ENCODE measurements around the gene RAB19. TPM values are rescaled to one million over a fixed set of nuclear protein-coding genes. Genes with fewer than 3 reads are reported as not detected.

Gene RAB19
- total and polyA plus RNA-seq, 3 experiments from 2014 or later, result 2.0 to 10.4 (median 7.5) TPM

GRCh38 chr7:140425718-140426117 is 21.9 kb downstream of the RAB19 start:
- no peaks in the 10 kb centered on the region for H3K36me3 ChIP-seq (ENCODE audit: insufficient read depth, low read length)
- ChIA-PET POLR2A (no interaction called here), CTCF (interaction anchor here (0.6 kb wide), 1 partner anchor 15 kb away, joined by 3 read pairs; no protein-coding TSS in a partner anchor)
- no peak overlapping the region for H3K4me3 ChIP-seq (ENCODE audit: low read length)
- Mint-ChIP-seq H3K4me1 (no peaks in the 10 kb centered on the region), H3K4me3 (no peak overlapping the region), H3K27me3 (peaks cover 0 to 3% of the 10 kb centered on the region in 2 donors), H3K9me3 (no peaks in the 10 kb centered on the region), H3K36me3 (peaks cover 0 to 23% (median 3%) of the 10 kb centered on the region in 3 donors), H3K27ac (no peak overlapping the region)
- no peaks in the 10 kb centered on the region for H3K4me1 ChIP-seq (ENCODE audit: insufficient read depth, low read length)
- DNase-seq, result no peak
- no peaks in the 10 kb centered on the region for H3K27me3 ChIP-seq (ENCODE audit: insufficient read depth, low read length, poor library complexity, severe bottlenecking)
- no peaks in the 10 kb centered on the region for H3K9me3 ChIP-seq (ENCODE audit: low read length)
- no peak overlapping the region for H3K27ac ChIP-seq (ENCODE audit: low read depth, low read length)

GRCh38 chr7:140426130-140426529 is 22.3 kb downstream of the RAB19 start:
- no peaks in the 10 kb centered on the region for H3K4me1 ChIP-seq (ENCODE audit: insufficient read depth, low read length)
- POLR2A ChIA-PET, result no interaction called here
- H3K27ac Mint-ChIP-seq, result peak overlapping the region in 2 of 8 donors; percentile 1 to 44
- no peaks in the 10 kb centered on the region for H3K36me3 ChIP-seq (ENCODE audit: insufficient read depth, low read length)
- no peaks in the 10 kb centered on the region for H3K9me3 ChIP-seq (ENCODE audit: low read length)
- H3K27me3 ChIP-seq (ENCODE audit: insufficient read depth, low read length, poor library complexity, severe bottlenecking), result no peaks in the 10 kb centered on the region
- H3K4me3 Mint-ChIP-seq, result no peak overlapping the region
- no peak overlapping the region for H3K4me3 ChIP-seq (ENCODE audit: low read length)
- peaks cover 0 to 3% of the 10 kb centered on the region in 2 donors for H3K27me3 Mint-ChIP-seq
- CTCF ChIA-PET, result interaction anchor here (0.6 kb wide), 1 partner anchor 15 kb away, joined by 3 read pairs; no protein-coding TSS in a partner anchor
- DNase-seq, result no peak
- no peaks in the 10 kb centered on the region for H3K9me3 Mint-ChIP-seq
- peaks cover 0 to 23% (median 3%) of the 10 kb centered on the region in 3 donors for H3K36me3 Mint-ChIP-seq
- no peaks in the 10 kb centered on the region for H3K4me1 Mint-ChIP-seq
- H3K27ac ChIP-seq (ENCODE audit: low read depth, low read length), result no peak overlapping the region

- H3K9me3 ChIP-seq (ENCODE audit: low read length), result no peaks in the 10 kb centered on the region
- H3K27me3 Mint-ChIP-seq, result peaks cover 0 to 1% of the 10 kb centered on the region in 2 donors
- H3K4me3 Mint-ChIP-seq, result no peak overlapping the region
- no peaks in the 10 kb centered on the region for H3K27me3 ChIP-seq (ENCODE audit: insufficient read depth, low read length, poor library complexity, severe bottlenecking)
- no peak overlapping the region for H3K27ac ChIP-seq (ENCODE audit: low read depth, low read length)
- ChIA-PET CTCF (no interaction called here), POLR2A (no interaction called here)
- H3K4me1 ChIP-seq (ENCODE audit: insufficient read depth, low read length), result no peaks in the 10 kb centered on the region
- no peaks in the 10 kb centered on the region for H3K36me3 ChIP-seq (ENCODE audit: insufficient read depth, low read length)
- H3K36me3 Mint-ChIP-seq, result peaks cover 0 to 4% (median 0%) of the 10 kb centered on the region in 3 donors
- no peak for DNase-seq
- H3K27ac Mint-ChIP-seq, result no peak overlapping the region
- no peak overlapping the region for H3K4me3 ChIP-seq (ENCODE audit: low read length)
- H3K9me3 Mint-ChIP-seq, result no peaks in the 10 kb centered on the region
- H3K4me1 Mint-ChIP-seq, result no peaks in the 10 kb centered on the region
These were observed 29.5 kb downstream of the RAB19 start for GRCh38 chr7:140433396-140433795.

- CTCF ChIA-PET, result interaction anchor here (1.4 kb wide), 1 partner anchor 9 kb away, joined by 3 read pairs; no protein-coding TSS in a partner anchor
- no peaks in the 10 kb centered on the region for H3K27me3 ChIP-seq (ENCODE audit: insufficient read depth, low read length, poor library complexity, severe bottlenecking)
- POLR2A ChIA-PET, result no interaction called here
- no peaks in the 10 kb centered on the region for H3K4me1 Mint-ChIP-seq
- no peaks in the 10 kb centered on the region for H3K36me3 ChIP-seq (ENCODE audit: insufficient read depth, low read length)
- no peaks in the 10 kb centered on the region for H3K9me3 Mint-ChIP-seq
- peaks cover 0 to 1% of the 10 kb centered on the region in 2 donors for H3K27me3 Mint-ChIP-seq
- H3K4me1 ChIP-seq (ENCODE audit: insufficient read depth, low read length), result no peaks in the 10 kb centered on the region
- no peaks in the 10 kb centered on the region for H3K9me3 ChIP-seq (ENCODE audit: low read length)
- H3K27ac ChIP-seq (ENCODE audit: low read depth, low read length), result no peak overlapping the region
- no peaks in the 10 kb centered on the region for H3K36me3 Mint-ChIP-seq
- no peak overlapping the region for H3K4me3 Mint-ChIP-seq
- no peak overlapping the region for H3K27ac Mint-ChIP-seq
- DNase-seq, result no peak
- no peak overlapping the region for H3K4me3 ChIP-seq (ENCODE audit: low read length)
These were observed 31.5 kb downstream of the RAB19 start for GRCh38 chr7:140435252-140435895.

- Mint-ChIP-seq H3K36me3 (no peaks in the 10 kb centered on the region), H3K4me3 (no peak overlapping the region), H3K9me3 (no peaks in the 10 kb centered on the region), H3K4me1 (no peaks in the 10 kb centered on the region), H3K27me3 (peaks cover 0 to 1% of the 10 kb centered on the region in 2 donors), H3K27ac (no peak overlapping the region)
- Histone ChIP-seq H3K4me3 (ENCODE audit: low read length) (no peak overlapping the region), H3K27me3 (ENCODE audit: insufficient read depth, low read length, poor library complexity, severe bottlenecking) (no peaks in the 10 kb centered on the region), H3K4me1 (ENCODE audit: insufficient read depth, low read length) (no peaks in the 10 kb centered on the region), H3K36me3 (ENCODE audit: insufficient read depth, low read length) (no peaks in the 10 kb centered on the region), H3K9me3 (ENCODE audit: low read length) (no peaks in the 10 kb centered on the region), H3K27ac (ENCODE audit: low read depth, low read length) (no peak overlapping the region)
- ChIA-PET POLR2A (no interaction called here), CTCF (interaction anchor here (0.9 kb wide), 1 partner anchor 39 kb away, joined by 3 read pairs; no protein-coding TSS in a partner anchor)
- DNase-seq, result no peak
These were observed 35.5 kb downstream of the RAB19 start for GRCh38 chr7:140439359-140439758.

GRCh38 chr7:140440593-140440992 is 36.7 kb downstream of the RAB19 start:
- Histone ChIP-seq H3K36me3 (ENCODE audit: insufficient read depth, low read length) (no peaks in the 10 kb centered on the region), H3K4me1 (ENCODE audit: insufficient read depth, low read length) (no peaks in the 10 kb centered on the region), H3K9me3 (ENCODE audit: low read length) (no peaks in the 10 kb centered on the region), H3K4me3 (ENCODE audit: low read length) (no peak overlapping the region), H3K27ac (ENCODE audit: low read depth, low read length) (no peak overlapping the region), H3K27me3 (ENCODE audit: insufficient read depth, low read length, poor library complexity, severe bottlenecking) (no peaks in the 10 kb centered on the region)
- ChIA-PET CTCF (interaction anchor here (0.7 kb wide), 1 partner anchor 15 kb away, joined by 3 read pairs; no protein-coding TSS in a partner anchor), POLR2A (interaction anchor here (0.5 to 0.6 kb wide), 2 partner anchors 37 to 63 kb away, joined by 3 to 4 read pairs; no protein-coding TSS in a partner anchor)
- H3K36me3 Mint-ChIP-seq, result no peaks in the 10 kb centered on the region
- DNase-seq, result no peak
- H3K27me3 Mint-ChIP-seq, result peaks cover 0 to 1% of the 10 kb centered on the region in 2 donors
- H3K4me1 Mint-ChIP-seq, result no peaks in the 10 kb centered on the region
- H3K27ac Mint-ChIP-seq, result no peak overlapping the region
- H3K9me3 Mint-ChIP-seq, result no peaks in the 10 kb centered on the region
- no peak overlapping the region for H3K4me3 Mint-ChIP-seq

GRCh38 chr7:140441519-140441918 is 37.7 kb downstream of the RAB19 start:
- peaks cover 0 to under 1% of the 10 kb centered on the region in 2 donors for H3K27me3 Mint-ChIP-seq
- CTCF ChIA-PET, result interaction anchor here (1.6 kb wide), 1 partner anchor 35 kb away, joined by 3 read pairs; no protein-coding TSS in a partner anchor

GRCh38 chr7:140446467-140446866 is 42.6 kb downstream of the RAB19 start:
- H3K4me3 Mint-ChIP-seq, result no peak overlapping the region
- Histone ChIP-seq H3K27ac (ENCODE audit: low read depth, low read length) (no peak overlapping the region), H3K27me3 (ENCODE audit: insufficient read depth, low read length, poor library complexity, severe bottlenecking) (no peaks in the 10 kb centered on the region), H3K9me3 (ENCODE audit: low read length) (no peaks in the 10 kb centered on the region), H3K4me1 (ENCODE audit: insufficient read depth, low read length) (no peaks in the 10 kb centered on the region), H3K4me3 (ENCODE audit: low read length) (no peak overlapping the region), H3K36me3 (ENCODE audit: insufficient read depth, low read length) (no peaks in the 10 kb centered on the region)
- no peak for DNase-seq
- no peaks in the 10 kb centered on the region for H3K9me3 Mint-ChIP-seq
- CTCF ChIA-PET, result no interaction called here
- H3K4me1 Mint-ChIP-seq, result peaks cover 9 to 34% (median 18%) of the 10 kb centered on the region in 3 donors
- POLR2A ChIA-PET, result no interaction called here
- no peaks in the 10 kb centered on the region for H3K27me3 Mint-ChIP-seq
- H3K36me3 Mint-ChIP-seq, result peaks cover 0 to under 1% (median 0%) of the 10 kb centered on the region in 3 donors
- peak overlapping the region in 1 of 8 donors; percentile 52 for H3K27ac Mint-ChIP-seq

More at GRCh38 chr7:140441519-140441918, 37.7 kb downstream of the RAB19 start:
- peaks cover 0 to under 1% (median 0%) of the 10 kb centered on the region in 3 donors for H3K4me1 Mint-ChIP-seq
- DNase-seq, result no peak
- no peaks in the 10 kb centered on the region for H3K27me3 ChIP-seq (ENCODE audit: insufficient read depth, low read length, poor library complexity, severe bottlenecking)
- H3K36me3 Mint-ChIP-seq, result no peaks in the 10 kb centered on the region
- no peak overlapping the region for H3K27ac ChIP-seq (ENCODE audit: low read depth, low read length)
- no peaks in the 10 kb centered on the region for H3K9me3 Mint-ChIP-seq
- H3K36me3 ChIP-seq (ENCODE audit: insufficient read depth, low read length), result no peaks in the 10 kb centered on the region
- H3K27ac Mint-ChIP-seq, result no peak overlapping the region
- H3K9me3 ChIP-seq (ENCODE audit: low read length), result no peaks in the 10 kb centered on the region
- no peak overlapping the region for H3K4me3 Mint-ChIP-seq
- no peak overlapping the region for H3K4me3 ChIP-seq (ENCODE audit: low read length)
- no peaks in the 10 kb centered on the region for H3K4me1 ChIP-seq (ENCODE audit: insufficient read depth, low read length)
- POLR2A ChIA-PET, result no interaction called here
